Heart right ventricle (tissue), 16 donors: ENCODE measurements around the gene CNPY4. TPM values are rescaled to one million over a fixed set of nuclear protein-coding genes. Genes with fewer than 3 reads are reported as not detected.

ENCODE experiments used
- ATAC-seq, 8 donors: fragments of 200-7000 bp; cut with Tn5 transposase; one replicate each; pipeline ENCODE4 v1.9.1; 2020; ENCODE audit warnings: mild to moderate bottlenecking in 8 of 8, moderate library complexity in 8 of 8, moderate number of reproducible peaks in 1 of 8
- DNase-seq, 2 donors: peaks; one replicate each; pipeline ENCODE4 v3.0.0-alpha.2; 2020
- H3K27ac ChIP-seq, 10 donors: fragments of 200-600 bp; sonication (generic) in 2 of 10; one replicate each; pipeline versions ENCODE4 v1.5.0 to v1.8.0; 2020 to 2022; ENCODE audit warnings: mild to moderate bottlenecking in 3 of 10
- H3K27me3 ChIP-seq, 7 donors: fragments of 200-600 bp; one replicate each; pipeline ENCODE4 v1.8.0; 2021 to 2022; ENCODE audit warnings: mild to moderate bottlenecking in 2 of 7
- H3K36me3 ChIP-seq, 9 donors: fragments of 200-600 bp; sonication (generic) in 1 of 9; one replicate each; pipeline versions ENCODE4 v1.5.0 to v1.8.0; 2020 to 2022; ENCODE audit warnings: mild to moderate bottlenecking in 2 of 9
- H3K4me1 ChIP-seq, 9 donors: fragments of 200-600 bp; sonication (generic) in 1 of 9; one replicate each; pipeline versions ENCODE4 v1.5.0 to v1.8.0; 2020 to 2022; ENCODE audit warnings: mild to moderate bottlenecking in 4 of 9
- H3K4me3 ChIP-seq, 10 donors: fragments of 200-600 bp; sonication (generic) in 2 of 10; one replicate each; pipeline versions ENCODE4 v1.5.0 to v1.8.0; 2020 to 2022; ENCODE audit warnings: mild to moderate bottlenecking in 7 of 10, moderate library complexity in 2 of 10
- H3K9me3 ChIP-seq, 11 donors: fragments of 200-600 bp in 10 of 11; sonication (generic) in 2 of 11; one replicate each; pipeline versions ENCODE4 v1.5.0 to v1.8.0; 2013 to 2022; ENCODE audit warnings: mild to moderate bottlenecking in 2 of 11, control low read depth in 1 of 11, moderate library complexity in 1 of 11
- CTCF ChIP-seq, 9 donors: fragments of 200-600 bp; sonication (generic) in 2 of 9; IDR thresholded peaks; one replicate each; pipeline versions ENCODE4 v1.5.0 to v1.8.0; 2021 to 2022; ENCODE audit warnings: antibody characterized with exemption in 9 of 9, mild to moderate bottlenecking in 5 of 9, moderate library complexity in 1 of 9
- WGBS, 2 donors: extraction: QIAGEN DNeasy Blood & Tissue Kit; methylation state at CpG; one replicate each; pipeline ENCODE4 v1.1.7; 2013; ENCODE audit warnings: inconsistent platforms in 1 of 2; 5-methylcytosine and 5-hydroxymethylcytosine counted together
- intact Hi-C, 10 donors: fragments of 100-400 bp; cut with DNase I; formaldehyde crosslinking; loops; one replicate each; pipeline versions ENCODE4 v1.11.1 to v1.14.2; 2022
- polyA plus RNA-seq, 2 donors: library from polyadenylated mRNA; stranded (reverse); fragments of 200-250 nt; gene quantifications; one replicate each; pipeline ENCODE4 v1.2.3, GENCODE V29; 2013
- total RNA-seq, 10 donors: library from RNA; stranded (reverse); fragmentation: NEBNext Ultra II Directional in 3 of 10; extraction: Animal tissue kit (Norgen Biotek cat#: 25700) in 3 of 10; gene quantifications; one replicate each; pipeline versions ENCODE4 v1.2.1 to v1.2.4, GENCODE V29; 2021 to 2023
- donor health status: Arrhythmogenic right ventricular cardiomyopathy.
- donor health status: ischemic (EF 13 %, LVEDD 7.1; RV severe dilation, severe dysfunction).
- donor health status: healthy with polysubstance abuse.
- donor health status: DM: no; HTN: yes; CAD: no.
- donor health status: DM: no; HTN: no; CAD: no.
- donor health status: ischemic (EF 25% LVEDD 6.9; RV normal size, moderate dysfunction).
- donor health status: ischemic (EF 25% LVEDD 5.7; RV mildly dilated, moderate dysfunction).
- donor health status: healthy.
- donor health status: DM: yes; HTN: yes; CAD: no.
- donor health status: Ischemic cardiomyopathy.
- donor health status: ischemic (EF 35%, LVEDD 5.7; RV mildly dilated, moderate dysfunction).
- donor health status: nonischemic (EF 11% LVEDD 7.7; RV severe dilation, severe dysfunction).
- donor health status: DM: yes; HTN: yes; CAD: no.
- donor health status: PGD.
- donor health status: ischemic (EF 29% LVEDD 5.4; RV normal size, mild dysfunction).
- donor health status: nonischemic (EF 23%, LVEDD 6.1; RV moderate dilation, normal function).

The CNPY4 gene
- total and polyA plus RNA-seq, 12 donors = 4.9 to 13.7 (median 7.4) TPM

- 56 to 69% methylated on average over 3 of the region's 3 CpGs for WGBS, 2 donors
- peak overlapping the region in 1 of 10 donors; percentile 95 for H3K27ac ChIP-seq
- no peaks in the 10 kb centered on the region for H3K27me3 ChIP-seq
- intact Hi-C loops = loop anchor here in 3 of 10 donors (5.0 to 10.0 kb wide), 3 partner anchors 42 to 171 kb away; partner anchors contain the start of genes TRIM4 (in 2 of the 3) and MBLAC1 (in 1 of the 3)
- no peaks in the 10 kb centered on the region for H3K9me3 ChIP-seq
- no peak for TF ChIP-seq CTCF (IDR thresholded peaks at IDR 0.05)
- no peak overlapping the region for H3K4me3 ChIP-seq
- ATAC-seq (no peak), DNase-seq (no peak)
- H3K4me1 ChIP-seq = peaks cover 5 to 50% (median 36%) of the 10 kb centered on the region in 9 donors
- H3K36me3 ChIP-seq = peaks cover 0 to 8% (median 0%) of the 10 kb centered on the region in 9 donors
Observed at GRCh38 chr7:100085515-100085914, 33.9 kb upstream of the CNPY4 start.

GRCh38 chr7:100087055-100087750 is 32.2 kb upstream of the CNPY4 start:
- Histone ChIP-seq H3K27me3 (no peaks in the 10 kb centered on the region), H3K9me3 (no peaks in the 10 kb centered on the region), H3K27ac (peak overlapping the region in 1 of 10 donors; percentile 95), H3K4me3 (no peak overlapping the region), H3K4me1 (peaks cover 5 to 42% (median 27%) of the 10 kb centered on the region in 9 donors), H3K36me3 (peaks cover 0 to 25% (median 14%) of the 10 kb centered on the region in 9 donors)
- DNase-seq = no peak
- no peak for TF ChIP-seq CTCF (IDR thresholded peaks at IDR 0.05)
- intact Hi-C loops = loop anchor here in 3 of 10 donors (5.0 to 10.0 kb wide), 3 partner anchors 40 to 172 kb away; partner anchors contain the start of genes TRIM4 (in 2 of the 3) and MBLAC1 (in 1 of the 3)
- WGBS, 2 donors = 75 to 76% methylated on average over 10 of the region's 10 CpGs
- no peak for ATAC-seq

GRCh38 chr7:100088095-100088620 is 31.3 kb upstream of the CNPY4 start:
- 82 to 86% methylated on average over 11 of the region's 11 CpGs for WGBS, 2 donors
- DNase-seq (no peak), ATAC-seq (peak in 3 of 8 donors; percentile 2 to 27 (median 7))
- no peaks in the 10 kb centered on the region for H3K27me3 ChIP-seq
- TF ChIP-seq CTCF (IDR thresholded peaks at IDR 0.05) = no peak
- no peaks in the 10 kb centered on the region for H3K9me3 ChIP-seq
- peaks cover 5 to 37% (median 18%) of the 10 kb centered on the region in 9 donors for H3K4me1 ChIP-seq
- peak overlapping the region; percentile 43 to 96 (median 84) for H3K4me3 ChIP-seq
- intact Hi-C loops = loop anchor here in 3 of 10 donors (5.0 to 10.0 kb wide), 3 partner anchors 39 to 173 kb away; partner anchors contain the start of genes TRIM4 (in 2 of the 3) and MBLAC1 (in 1 of the 3)
- H3K27ac ChIP-seq = peak overlapping the region; percentile 42 to 98 (median 93)
- peaks cover 0 to 34% (median 24%) of the 10 kb centered on the region in 9 donors for H3K36me3 ChIP-seq
